HG03108 (cell line): ENCODE results near the gene PRSS58.

ENCODE experiments used
- ATAC-seq: cut with Tn5 transposase; IDR thresholded peaks from one replicate; pipeline ENCODE4 v1.9.1; 2021; ENCODE audit warnings: moderate library complexity; ENCODE audit not compliant: unreplicated experiment

The PRSS58 gene

DNA sequence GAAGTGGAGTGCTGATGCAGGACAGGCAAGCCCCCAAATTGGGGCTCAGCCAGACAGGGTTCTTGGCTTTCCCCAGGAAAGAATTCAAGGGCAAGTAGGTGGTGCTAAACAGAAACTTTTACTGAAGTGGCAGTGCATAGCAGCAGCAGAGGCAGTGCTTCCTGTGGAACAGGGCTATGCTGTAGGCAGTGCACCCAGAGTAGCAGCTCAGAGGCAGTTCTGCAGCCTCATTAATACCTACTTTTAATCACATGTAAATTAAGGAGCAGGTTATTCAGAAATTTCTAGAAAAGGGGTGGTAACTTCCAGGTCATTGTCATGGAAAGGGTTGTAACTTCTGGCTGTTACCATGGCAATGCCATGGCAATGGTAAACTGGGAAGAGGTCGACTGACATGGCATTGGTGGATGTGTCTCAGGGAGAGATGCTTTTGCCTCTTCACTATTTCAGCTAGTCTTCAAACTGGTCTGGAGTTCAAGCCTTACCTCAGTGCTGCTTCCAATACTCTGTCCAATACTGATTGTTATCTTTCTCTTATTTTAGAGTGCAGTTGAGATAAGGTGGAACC, 29.2 kb downstream of the PRSS58 start:
- no peak for ATAC-seq
